ENCODE results near the gene SHISA9.

- TF ChIP-seq CTCF (IDR thresholded peaks at IDR 0.05; ENCODE audit: insufficient read depth, low read length): no peak
- TF ChIP-seq POLR2AphosphoS5 (IDR thresholded peaks at IDR 0.05; ENCODE audit: low read depth): no peak
- TF ChIP-seq, protein P1, sequence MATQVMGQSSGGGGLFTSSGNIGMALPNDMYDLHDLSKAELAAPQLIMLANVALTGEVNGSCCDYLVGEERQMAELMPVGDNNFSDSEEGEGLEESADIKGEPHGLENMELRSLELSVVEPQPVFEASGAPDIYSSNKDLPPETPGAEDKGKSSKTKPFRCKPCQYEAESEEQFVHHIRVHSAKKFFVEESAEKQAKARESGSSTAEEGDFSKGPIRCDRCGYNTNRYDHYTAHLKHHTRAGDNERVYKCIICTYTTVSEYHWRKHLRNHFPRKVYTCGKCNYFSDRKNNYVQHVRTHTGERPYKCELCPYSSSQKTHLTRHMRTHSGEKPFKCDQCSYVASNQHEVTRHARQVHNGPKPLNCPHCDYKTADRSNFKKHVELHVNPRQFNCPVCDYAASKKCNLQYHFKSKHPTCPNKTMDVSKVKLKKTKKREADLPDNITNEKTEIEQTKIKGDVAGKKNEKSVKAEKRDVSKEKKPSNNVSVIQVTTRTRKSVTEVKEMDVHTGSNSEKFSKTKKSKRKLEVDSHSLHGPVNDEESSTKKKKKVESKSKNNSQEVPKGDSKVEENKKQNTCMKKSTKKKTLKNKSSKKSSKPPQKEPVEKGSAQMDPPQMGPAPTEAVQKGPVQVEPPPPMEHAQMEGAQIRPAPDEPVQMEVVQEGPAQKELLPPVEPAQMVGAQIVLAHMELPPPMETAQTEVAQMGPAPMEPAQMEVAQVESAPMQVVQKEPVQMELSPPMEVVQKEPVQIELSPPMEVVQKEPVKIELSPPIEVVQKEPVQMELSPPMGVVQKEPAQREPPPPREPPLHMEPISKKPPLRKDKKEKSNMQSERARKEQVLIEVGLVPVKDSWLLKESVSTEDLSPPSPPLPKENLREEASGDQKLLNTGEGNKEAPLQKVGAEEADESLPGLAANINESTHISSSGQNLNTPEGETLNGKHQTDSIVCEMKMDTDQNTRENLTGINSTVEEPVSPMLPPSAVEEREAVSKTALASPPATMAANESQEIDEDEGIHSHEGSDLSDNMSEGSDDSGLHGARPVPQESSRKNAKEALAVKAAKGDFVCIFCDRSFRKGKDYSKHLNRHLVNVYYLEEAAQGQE (IDR thresholded peaks at IDR 0.05; ENCODE audit: insufficient replicate concordance, low read depth): no peak
- TF ChIP-seq GABPA (IDR thresholded peaks at IDR 0.05; ENCODE audit: low read depth): no peak
Observed at GRCh38 chr16:12992066-12992465, 90.7 kb downstream of the SHISA9 start.

All from HL-60 (cell line).